Endometrial microvascular endothelial cells (primary cell): Measurements from ENCODE around the gene TNIK. TPM values are rescaled to one million over a fixed set of nuclear protein-coding genes. Genes with fewer than 3 reads are reported as not detected.
"Not testable (repeated sequence)": the region's sequence is repeated elsewhere in the genome, so short reads cannot be mapped to it uniquely, and the experiment has no call there.

Source experiments
- in situ Hi-C: cut with HindIII; loops from 2 replicates; pipeline ENCODE4 v1.10.0; 2017; ENCODE audit warnings: low sequenced_read_pairs, low pct_unique_long_range_greater_than_20kb; ENCODE audit errors: inconsistent ontology term
- total RNA-seq: library from RNA; depleted of rRNA; stranded (reverse); fragments of >200 nt; gene quantifications from one replicate; pipeline ENCODE4 v1.2.3, GENCODE V29; 2015; ENCODE audit errors: inconsistent ontology term

Gene TNIK
- total RNA-seq, 1 donor from 2014 or later = 22.9 TPM

- in situ Hi-C loops = no loop called here
Observed at GRCh38 chr3:171257251-171258203, 202.7 kb downstream of the TNIK start.

DNA sequence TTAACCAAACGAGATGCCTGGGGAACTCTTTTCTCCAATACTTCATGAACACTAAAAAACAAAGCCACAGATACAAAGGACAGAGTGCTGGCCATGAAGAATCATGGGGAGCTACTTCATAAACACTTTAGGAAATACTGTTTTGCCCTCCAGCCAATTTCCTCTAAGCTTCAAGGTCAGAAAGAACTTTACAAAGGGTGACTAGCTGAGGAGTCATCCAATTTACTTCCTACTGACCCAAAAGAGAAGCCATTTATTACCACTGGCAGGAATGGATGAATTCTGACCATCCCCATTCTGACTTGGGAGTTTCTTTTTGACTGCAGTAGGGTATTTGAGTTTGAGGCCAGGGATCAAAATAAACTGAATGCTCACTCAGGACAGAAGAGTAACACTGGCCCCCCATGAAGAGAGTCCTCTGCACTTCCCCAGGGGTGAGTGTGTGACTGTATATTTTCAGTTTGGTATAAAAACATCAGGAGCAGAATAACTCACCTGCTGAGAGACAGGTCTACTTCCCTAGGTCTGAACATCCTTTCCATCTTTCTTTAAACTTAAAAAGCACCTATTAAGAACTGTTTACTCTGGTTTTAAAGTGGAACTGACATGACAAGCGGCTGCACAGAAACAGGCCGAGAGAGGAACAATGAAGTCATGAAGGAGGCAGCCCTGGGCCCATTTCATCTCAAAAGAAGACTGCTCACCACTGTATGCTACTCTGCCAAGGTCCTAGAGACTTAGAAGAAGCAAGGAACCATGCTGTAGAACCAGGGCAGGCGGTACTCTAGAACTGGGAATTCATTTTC, 203.6 kb downstream of the TNIK start:
- in situ Hi-C loops = no loop called here

GRCh38 chr3:171255236-171255806, 204.9 kb downstream of the TNIK start:
- in situ Hi-C loops = no loop called here

DNA sequence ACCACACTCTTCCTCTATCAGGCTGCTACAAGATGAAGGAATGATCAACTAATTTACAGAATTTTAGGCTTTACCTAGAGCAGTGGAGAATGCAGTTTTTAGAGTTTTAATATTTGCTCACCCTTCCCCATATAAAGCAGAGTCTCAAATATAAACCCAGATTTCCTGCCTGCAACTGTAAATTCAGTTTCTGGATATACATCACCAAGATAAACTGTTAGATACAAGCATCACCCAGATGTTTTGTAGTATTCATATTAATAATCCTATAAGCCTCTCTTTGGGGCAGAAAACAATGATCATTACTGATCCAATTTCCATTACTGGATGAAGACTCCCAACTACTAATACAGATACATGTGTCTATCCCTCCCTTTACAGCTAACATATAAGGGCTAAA, 205.9 kb downstream of the TNIK start:
- in situ Hi-C loops = no loop called here

DNA sequence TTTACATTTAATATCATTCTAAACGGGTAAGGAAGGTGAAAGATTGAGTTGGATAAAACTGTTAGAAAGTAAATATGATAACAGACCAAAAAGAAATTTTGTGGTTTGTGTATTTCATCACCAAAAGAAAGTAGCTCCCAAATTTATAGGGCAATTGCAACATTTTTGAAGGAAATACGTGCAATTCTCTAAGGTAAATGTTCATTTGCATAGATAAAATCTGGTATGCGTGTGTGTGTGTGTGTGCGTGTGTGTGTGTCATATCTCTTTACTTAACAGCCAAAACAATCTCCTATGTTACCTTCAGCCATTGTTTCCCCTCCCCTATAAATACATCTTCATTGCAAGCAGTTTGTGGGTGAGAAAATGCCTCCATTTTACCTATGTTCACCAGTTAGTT, 208.4 kb downstream of the TNIK start:
- in situ Hi-C loops = no loop called here

DNA sequence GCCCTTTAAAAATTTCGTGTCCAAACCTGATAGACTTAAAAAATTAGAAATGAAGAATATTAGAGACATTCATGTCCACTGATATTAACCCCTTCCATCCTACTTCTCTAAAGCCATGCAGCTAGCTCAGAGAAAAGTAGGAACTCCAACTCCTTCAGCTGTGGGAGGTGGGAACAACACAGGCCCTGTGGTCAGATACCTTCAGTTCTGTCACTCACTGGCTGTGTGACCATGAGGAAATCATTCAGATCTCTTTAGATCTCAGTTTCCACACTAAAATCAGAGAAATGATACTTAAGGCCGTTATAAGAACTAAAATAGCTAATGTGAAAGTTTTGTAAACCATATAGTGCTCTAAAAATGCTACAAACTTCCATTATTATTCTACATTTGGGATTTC, 209.8 kb downstream of the TNIK start:
- in situ Hi-C loops = no loop called here

DNA sequence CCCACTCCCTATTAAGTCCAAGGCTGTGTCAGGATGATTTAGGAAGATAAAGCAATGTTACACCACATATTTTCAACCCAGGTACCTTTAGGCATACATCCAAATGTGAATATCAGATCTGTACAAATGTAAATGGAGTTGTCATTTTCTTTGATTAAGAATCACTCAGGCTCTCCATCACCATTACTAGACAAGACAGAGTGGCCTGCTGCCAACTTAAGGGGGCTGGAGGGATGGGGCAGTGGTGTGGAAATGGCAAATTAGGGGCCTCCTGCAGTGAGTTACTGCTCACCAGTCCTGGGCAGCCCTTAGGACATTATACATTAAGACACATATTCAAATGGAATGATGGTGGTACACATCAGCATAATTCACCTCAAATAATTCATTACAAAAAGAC, 211.0 kb downstream of the TNIK start:
- in situ Hi-C loops = no loop called here

DNA sequence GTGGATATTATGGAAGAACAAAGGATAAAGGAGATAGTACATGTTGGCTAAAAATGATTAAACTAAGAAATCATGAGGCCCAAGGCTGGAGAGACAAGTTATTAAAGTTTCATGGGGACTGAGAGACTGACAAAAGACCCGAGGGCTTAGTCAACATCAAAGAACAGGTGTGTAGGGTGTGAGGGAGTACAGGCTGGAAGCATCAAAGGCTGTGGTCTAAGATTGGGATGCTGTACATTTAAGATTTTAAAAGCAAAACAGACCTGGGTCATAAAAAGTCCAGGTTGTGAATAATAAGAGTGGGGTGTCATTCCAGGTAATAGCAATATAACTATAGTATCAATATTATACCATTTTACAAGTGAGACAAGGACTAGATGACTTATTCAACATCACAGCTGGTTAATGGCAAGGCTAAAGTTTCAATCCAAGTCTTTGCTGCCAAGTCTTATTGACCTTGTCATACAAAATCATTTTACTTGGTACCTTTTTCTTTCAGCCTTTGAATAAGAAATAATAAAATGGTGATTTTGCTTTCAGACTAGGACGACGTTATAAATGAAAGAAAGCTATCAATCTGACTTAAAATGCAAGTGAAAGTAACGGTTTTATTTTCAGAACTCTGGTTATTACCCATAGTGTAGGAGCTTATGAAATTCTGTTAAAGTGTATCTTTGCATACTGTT, 211.6 kb downstream of the TNIK start:
- in situ Hi-C loops = no loop called here

GRCh38 chr3:171245796-171246765, 214.1 kb downstream of the TNIK start:
- in situ Hi-C loops = no loop called here

DNA sequence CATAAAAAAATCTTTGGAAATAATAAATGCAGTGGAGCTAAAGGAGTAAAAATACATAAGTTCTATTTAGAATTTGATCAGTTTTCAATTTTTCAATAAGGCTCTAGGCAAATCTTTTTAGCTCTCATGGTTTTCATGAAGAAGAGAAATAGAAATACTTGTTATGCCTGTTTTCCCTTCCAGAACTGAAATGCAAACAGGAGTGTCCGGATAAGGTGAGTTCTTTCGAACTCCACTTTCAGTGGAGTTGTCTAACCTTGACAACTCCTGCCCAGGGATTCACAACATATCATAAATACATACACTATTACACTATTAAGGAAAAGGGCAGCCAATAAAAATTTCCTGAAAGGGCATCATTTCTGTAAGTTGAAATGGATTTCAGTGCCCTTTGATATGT, 217.3 kb downstream of the TNIK start:
- in situ Hi-C loops = no loop called here

- in situ Hi-C loops = no loop called here
Observed at GRCh38 chr3:171242170-171242569, 218.0 kb downstream of the TNIK start.

GRCh38 chr3:171241655-171242054, 218.6 kb downstream of the TNIK start:
- in situ Hi-C loops = not testable (repeated sequence)

DNA sequence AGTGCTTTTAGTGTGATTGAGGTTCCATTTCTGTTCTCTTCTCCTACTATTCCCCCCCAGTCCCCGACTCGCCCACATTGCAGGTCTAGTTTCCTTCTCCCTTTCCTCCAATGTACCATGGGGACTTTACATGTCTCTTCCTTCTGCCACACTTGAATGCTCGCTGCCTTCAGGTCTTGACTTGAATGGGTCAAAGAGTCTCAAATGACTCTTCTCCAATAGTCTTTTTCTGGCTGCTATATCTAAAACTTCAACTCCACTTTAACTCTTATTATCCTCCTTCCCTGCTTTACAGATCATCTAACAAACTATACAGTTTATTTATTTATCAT, 219.7 kb downstream of the TNIK start:
- in situ Hi-C loops = no loop called here

DNA sequence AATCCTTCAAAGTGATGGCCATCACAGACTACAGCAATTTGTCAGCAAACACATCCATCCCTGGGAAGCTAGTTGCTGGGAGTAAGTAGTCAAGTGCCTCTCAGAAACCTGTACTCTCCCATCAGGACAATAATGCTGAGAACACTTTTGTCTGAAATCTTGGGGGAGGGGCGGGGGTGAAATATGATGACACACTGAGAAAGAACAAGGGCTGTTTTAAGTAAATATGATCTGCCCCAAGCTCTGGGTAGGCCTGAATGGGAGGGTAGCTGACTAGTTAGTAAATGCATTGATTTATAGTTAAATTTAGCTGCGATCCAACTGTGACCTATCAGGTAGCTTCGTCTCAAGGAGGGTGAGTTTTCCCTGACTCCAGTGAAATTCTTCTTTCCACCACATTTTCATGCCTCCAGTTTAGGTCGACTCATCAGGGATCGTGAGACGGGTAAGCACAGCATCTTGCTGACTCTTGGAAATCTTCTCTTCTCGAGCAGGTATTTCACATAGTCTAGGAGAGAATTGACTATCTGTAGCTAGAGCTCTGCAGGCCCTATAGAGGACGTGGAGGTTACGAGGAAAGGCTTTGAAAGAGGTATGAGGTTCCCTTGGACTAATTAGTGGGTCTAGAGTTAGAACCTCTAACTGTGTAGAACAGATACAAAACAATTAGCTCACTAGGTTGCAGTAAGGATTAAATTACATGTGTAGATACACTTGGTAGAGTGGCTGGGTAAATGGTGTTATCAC, 220.3 kb downstream of the TNIK start:
- in situ Hi-C loops = no loop called here

GRCh38 chr3:171237009-171237385, 223.2 kb downstream of the TNIK start:
- in situ Hi-C loops = no loop called here

DNA sequence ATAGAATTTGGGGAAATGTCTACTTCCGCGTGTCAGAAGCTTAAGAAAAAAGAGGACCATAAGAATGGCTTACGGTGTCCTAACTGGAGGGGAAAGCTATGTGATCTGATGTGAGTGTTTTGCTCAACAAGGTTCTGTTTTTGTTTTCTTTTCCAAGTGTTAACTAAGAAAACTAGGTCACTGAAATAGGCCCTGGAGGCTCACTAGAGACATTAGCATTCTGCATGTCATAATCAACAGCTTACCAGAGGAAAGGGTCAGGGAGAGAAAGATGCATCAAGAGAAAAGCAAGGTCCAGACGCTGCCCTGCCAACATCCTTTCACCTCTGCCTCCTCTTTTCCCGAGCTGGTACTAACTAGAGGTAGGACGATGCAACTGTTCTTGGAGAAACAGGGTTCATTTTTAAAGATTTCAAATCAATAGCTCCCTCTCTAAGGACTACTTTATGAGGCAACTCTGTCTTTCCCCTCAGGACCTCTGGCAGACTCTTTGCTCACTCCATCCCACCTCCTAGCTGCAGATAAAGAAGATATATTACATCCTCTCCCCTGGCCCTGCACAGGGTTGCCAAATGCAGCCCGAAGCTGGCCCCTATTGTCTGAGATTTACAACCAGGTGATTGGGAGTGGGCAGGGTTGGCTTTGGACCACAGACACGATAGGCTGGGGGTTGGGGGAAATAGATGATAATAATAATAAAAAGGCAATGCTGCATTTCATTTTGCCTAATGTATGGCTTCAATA, 223.8 kb downstream of the TNIK start:
- in situ Hi-C loops = no loop called here
